ENCODE results near the gene ZNF511.

- TF ChIP-seq CTCF (IDR thresholded peaks at IDR 0.05) (no peak), POLR2A (IDR thresholded peaks at IDR 0.05) (no peak)
Measured at GRCh38 chr10:133335246-133336117, 26.8 kb downstream of the ZNF511 start.

All from uterus (tissue), 2 donors.